Transverse colon (tissue), 4 donors: ENCODE results near the gene RAB10. TPM values are rescaled to one million over a fixed set of nuclear protein-coding genes. Genes with fewer than 3 reads are reported as not detected.

Source experiments
- DNase-seq: peaks from one replicate; pipeline ENCODE4 v3.0.0-alpha.2; 2019
- H3K27ac ChIP-seq, 4 donors: fragments of 200-600 bp; sonication (generic); 2 replicates each; pipeline ENCODE4 v1.5.1; 2016 to 2018; ENCODE audit warnings: inconsistent platforms in 4 of 4
- H3K27me3 ChIP-seq: fragments of 200-600 bp; sonication (generic); 2 replicates; pipeline ENCODE4 v1.5.1; 2017; ENCODE audit warnings: inconsistent platforms
- H3K36me3 ChIP-seq, 4 donors: fragments of 200-600 bp; sonication (generic); 2 replicates each; pipeline ENCODE4 v1.5.1; 2017 to 2019; ENCODE audit warnings: inconsistent platforms in 4 of 4
- H3K4me1 ChIP-seq, 4 donors: fragments of 200-600 bp; sonication (generic); 2 replicates each; pipeline ENCODE4 v1.5.1; 2017 to 2020; ENCODE audit warnings: inconsistent platforms in 4 of 4
- H3K4me3 ChIP-seq, 4 donors: fragments of 200-600 bp; sonication (generic); 1 replicate in 1 of 4; 2 replicates in 3 of 4; pipeline versions ENCODE4 v1.5.1 to v1.6.1; 2017 to 2019; ENCODE audit warnings: inconsistent platforms in 4 of 4
- H3K9me3 ChIP-seq, 2 donors: fragments of 200-600 bp; sonication (generic); 2 replicates each; pipeline ENCODE4 v1.5.1; 2017 to 2019; ENCODE audit warnings: inconsistent platforms in 2 of 2
- EP300 ChIP-seq: sonication (generic); formaldehyde crosslinking; IDR thresholded peaks from one replicate; pipeline ENCODE4 v1.6.1; 2017; ENCODE audit warnings: antibody characterized with exemption, low read depth
- POLR2A ChIP-seq: fragments of 450-650 bp; IDR thresholded peaks from one replicate; pipeline ENCODE4 v1.6.1; 2016; ENCODE audit warnings: antibody characterized with exemption, mild to moderate bottlenecking, moderate library complexity
- POLR2AphosphoS5 ChIP-seq, 3 donors: sonication (generic); formaldehyde crosslinking; IDR thresholded peaks; one replicate each; pipeline ENCODE4 v1.6.1; 2016; ENCODE audit warnings: antibody characterized with exemption in 3 of 3
- WGBS, 2 donors: methylation state at CpG; one replicate each; pipeline ENCODE4 v1.1.5; 2018; ENCODE audit warnings: low coverage in 1 of 2; 5-methylcytosine and 5-hydroxymethylcytosine counted together
- in situ Hi-C, 4 donors: fragments of 200-750 bp; cut with MboI; loops; one replicate each; pipeline versions ENCODE4 v1.15.0 to v1.15.1; 2017; ENCODE audit warnings: low sequenced_read_pairs in 3 of 4, low pct_ligation_motif_present in 1 of 4, low pct_unique_long_range_greater_than_20kb in 1 of 4
- intact Hi-C: fragments of 100-400 bp; cut with DNase I; formaldehyde crosslinking; loops from one replicate; pipeline ENCODE4 v1.15.1; 2023; ENCODE audit warnings: low total_unique reads
- total RNA-seq, 4 donors: library from RNA; depleted of rRNA; stranded (reverse); fragments of >200 nt; gene quantifications; one replicate each; pipeline ENCODE4 v1.1.0, GENCODE V29; 2016
- TF ChIP-seq, protein P1 (sequence below), 5 experiments: fragments of 200-600 bp in 3 of 5; fragments of 450-650 bp in 2 of 5; sonication (generic) in 3 of 5; IDR thresholded peaks; 1 replicate in 2 of 5; 2 replicates in 3 of 5; pipeline ENCODE4 v1.5.1; 2016 to 2017; ENCODE audit warnings: antibody characterized with exemption in 5 of 5, inconsistent platforms in 3 of 5, mild to moderate bottlenecking in 2 of 5, moderate library complexity in 1 of 5

RAB10 gene
- total RNA-seq, 4 donors from 2014 or later: 99.5 to 150 (median 144) TPM

- Histone ChIP-seq H3K27me3 (peaks cover 33% of the 10 kb centered on the region), H3K4me3 (no peak overlapping the region), H3K4me1 (peaks cover 9 to 18% (median 13%) of the 10 kb centered on the region in 4 donors), H3K9me3 (no peaks in the 10 kb centered on the region), H3K27ac (no peak overlapping the region), H3K36me3 (no peaks in the 10 kb centered on the region)
- in situ Hi-C loops (no loop called here), intact Hi-C loops (loop anchor here (10.0 kb wide), 1 partner anchor 415 kb away; no protein-coding TSS in a partner anchor)
- DNase-seq: no peak
- WGBS, 2 donors: 63 to 79% methylated on average over 4 to 14 of the region's 14 CpGs
- no peak for TF ChIP-seq EP300
- TF ChIP-seq, protein P1, sequence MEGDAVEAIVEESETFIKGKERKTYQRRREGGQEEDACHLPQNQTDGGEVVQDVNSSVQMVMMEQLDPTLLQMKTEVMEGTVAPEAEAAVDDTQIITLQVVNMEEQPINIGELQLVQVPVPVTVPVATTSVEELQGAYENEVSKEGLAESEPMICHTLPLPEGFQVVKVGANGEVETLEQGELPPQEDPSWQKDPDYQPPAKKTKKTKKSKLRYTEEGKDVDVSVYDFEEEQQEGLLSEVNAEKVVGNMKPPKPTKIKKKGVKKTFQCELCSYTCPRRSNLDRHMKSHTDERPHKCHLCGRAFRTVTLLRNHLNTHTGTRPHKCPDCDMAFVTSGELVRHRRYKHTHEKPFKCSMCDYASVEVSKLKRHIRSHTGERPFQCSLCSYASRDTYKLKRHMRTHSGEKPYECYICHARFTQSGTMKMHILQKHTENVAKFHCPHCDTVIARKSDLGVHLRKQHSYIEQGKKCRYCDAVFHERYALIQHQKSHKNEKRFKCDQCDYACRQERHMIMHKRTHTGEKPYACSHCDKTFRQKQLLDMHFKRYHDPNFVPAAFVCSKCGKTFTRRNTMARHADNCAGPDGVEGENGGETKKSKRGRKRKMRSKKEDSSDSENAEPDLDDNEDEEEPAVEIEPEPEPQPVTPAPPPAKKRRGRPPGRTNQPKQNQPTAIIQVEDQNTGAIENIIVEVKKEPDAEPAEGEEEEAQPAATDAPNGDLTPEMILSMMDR (IDR thresholded peaks at IDR 0.05): no peak
- no peak for TF ChIP-seq POLR2A
- no peak for TF ChIP-seq POLR2AphosphoS5 (IDR thresholded peaks at IDR 0.05)
Measured at GRCh38 chr2:26169681-26170414, 136.0 kb downstream of the RAB10 start.

DNA sequence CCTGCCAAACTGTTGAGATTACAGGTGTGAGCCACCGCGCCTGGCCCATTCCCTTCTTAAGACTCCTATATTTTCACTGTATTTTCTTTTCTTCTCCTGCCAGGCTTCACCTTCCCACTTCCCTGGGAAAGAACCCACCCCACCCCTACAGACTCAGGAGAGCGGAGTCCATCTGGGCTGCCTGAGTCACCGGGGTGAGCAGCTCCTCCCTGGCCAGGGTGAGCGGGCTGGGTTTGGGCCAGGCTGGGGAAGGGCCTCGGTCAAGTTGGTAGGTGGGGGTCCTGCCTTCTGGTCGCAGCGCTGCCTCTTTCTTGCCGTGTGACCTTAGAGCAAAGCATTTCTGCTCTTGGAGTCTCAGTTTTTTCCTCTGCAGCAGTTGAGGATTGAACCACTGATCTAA lies 136.9 kb downstream of the RAB10 start:
- H3K9me3 ChIP-seq: no peaks in the 10 kb centered on the region
- in situ Hi-C loops: no loop called here
- DNase-seq: no peak
- H3K36me3 ChIP-seq: no peaks in the 10 kb centered on the region
- H3K4me1 ChIP-seq: peaks cover 9 to 18% (median 13%) of the 10 kb centered on the region in 4 donors
- 67 to 86% methylated on average over 3 to 9 of the region's 9 CpGs for WGBS, 2 donors
- TF ChIP-seq, protein P1 (IDR thresholded peaks at IDR 0.05): no peak
- TF ChIP-seq POLR2A (no peak), EP300 (no peak), POLR2AphosphoS5 (IDR thresholded peaks at IDR 0.05) (no peak)
- H3K27ac ChIP-seq: no peak overlapping the region
- no peak overlapping the region for H3K4me3 ChIP-seq
- intact Hi-C loops: loop anchor here (10.0 kb wide), 1 partner anchor 416 kb away; no protein-coding TSS in a partner anchor
- peaks cover 42% of the 10 kb centered on the region for H3K27me3 ChIP-seq

DNA sequence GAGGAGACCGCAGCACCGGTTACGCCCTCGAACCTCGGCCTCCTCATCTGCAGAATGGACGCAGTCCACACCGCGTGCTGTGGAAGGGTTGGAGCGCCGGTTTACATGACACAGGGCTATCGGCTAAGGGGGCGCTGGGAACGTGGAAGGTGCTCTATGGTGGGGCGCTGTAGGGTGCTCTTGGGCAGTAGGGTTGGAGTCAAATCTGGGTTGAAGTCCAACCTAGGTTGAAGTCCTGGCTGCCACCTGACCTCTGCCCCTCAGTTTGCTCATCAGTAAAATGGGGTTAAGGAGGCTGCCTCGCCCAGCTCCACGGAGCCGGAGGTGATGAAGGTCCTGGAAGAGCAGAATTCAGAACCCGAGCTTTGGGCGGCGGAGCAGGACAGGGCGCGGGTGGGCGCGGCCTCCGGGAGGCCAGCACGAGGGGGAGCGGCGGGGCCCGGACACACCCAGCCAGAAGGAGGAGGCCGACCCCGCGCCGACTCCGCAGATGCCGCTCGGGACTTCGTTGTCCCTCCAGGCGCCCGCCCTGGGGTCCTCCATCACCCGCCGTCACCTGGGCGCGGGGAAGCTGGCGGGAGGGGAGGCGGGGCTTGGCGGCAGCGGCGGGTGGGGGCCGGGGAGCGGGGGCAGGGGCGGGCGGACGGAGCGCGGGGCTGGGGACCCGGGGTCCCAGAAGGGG lies 138.4 kb downstream of the RAB10 start:
- in situ Hi-C loops (no loop called here), intact Hi-C loops (loop anchor here (10.0 kb wide), 1 partner anchor 418 kb away; no protein-coding TSS in a partner anchor)
- Histone ChIP-seq H3K27me3 (peaks cover 45% of the 10 kb centered on the region), H3K36me3 (no peaks in the 10 kb centered on the region), H3K4me1 (peaks cover 9 to 18% (median 13%) of the 10 kb centered on the region in 4 donors), H3K9me3 (no peaks in the 10 kb centered on the region), H3K27ac (no peak overlapping the region), H3K4me3 (peak overlapping the region in 3 of 4 donors; percentile 22 to 43 (median 37))
- TF ChIP-seq, protein P1 (IDR thresholded peaks at IDR 0.05): no peak
- TF ChIP-seq POLR2A (no peak), EP300 (no peak), POLR2AphosphoS5 (IDR thresholded peaks at IDR 0.05) (no peak)
- DNase-seq: no peak
- WGBS, 2 donors: 0 to 28% methylated on average over 8 to 39 of the region's 56 CpGs
